Measurements from ENCODE around the gene HTT-AS.

HTT-AS gene

GRCh38 chr4:3037957-3038461 is 36.3 kb downstream of the HTT-AS start:
- Histone ChIP-seq H3K36me3 (ENCODE audit: insufficient read depth, low read length) (no peaks in the 10 kb centered on the region), H3K9me3 (ENCODE audit: insufficient read depth, low read depth, low read length) (no peaks in the 10 kb centered on the region), H3K9ac (ENCODE audit: low read depth, low read length) (no peak overlapping the region), H3K4me1 (ENCODE audit: insufficient read depth, low read length) (no peaks in the 10 kb centered on the region), H3K27ac (ENCODE audit: low read depth, low read length) (no peak overlapping the region), H3K27me3 (ENCODE audit: insufficient read depth, low read length) (peaks cover 16% of the 10 kb centered on the region; the same call in 1 of the 2 replicates), H3K4me3 (ENCODE audit: low read length) (no peak overlapping the region)
- WGBS, result 93% methylated on average over 6 of the region's 6 CpGs

GRCh38 chr4:3036131-3036952 is 38.0 kb downstream of the HTT-AS start:
- Histone ChIP-seq H3K27me3 (ENCODE audit: insufficient read depth, low read length) (peaks cover 3% of the 10 kb centered on the region; the same call in 1 of the 2 replicates), H3K9ac (ENCODE audit: low read depth, low read length) (no peak overlapping the region), H3K4me3 (ENCODE audit: low read length) (no peak overlapping the region), H3K9me3 (ENCODE audit: insufficient read depth, low read depth, low read length) (no peaks in the 10 kb centered on the region), H3K4me1 (ENCODE audit: insufficient read depth, low read length) (no peaks in the 10 kb centered on the region), H3K27ac (ENCODE audit: low read depth, low read length) (no peak overlapping the region), H3K36me3 (ENCODE audit: insufficient read depth, low read length) (no peaks in the 10 kb centered on the region)
- 92% methylated on average over 21 of the region's 21 CpGs for WGBS

- Histone ChIP-seq H3K9me3 (ENCODE audit: insufficient read depth, low read depth, low read length) (no peaks in the 10 kb centered on the region), H3K4me3 (ENCODE audit: low read length) (no peak overlapping the region), H3K36me3 (ENCODE audit: insufficient read depth, low read length) (no peaks in the 10 kb centered on the region), H3K27ac (ENCODE audit: low read depth, low read length) (no peak overlapping the region), H3K4me1 (ENCODE audit: insufficient read depth, low read length) (no peaks in the 10 kb centered on the region), H3K27me3 (ENCODE audit: insufficient read depth, low read length) (no peaks in the 10 kb centered on the region), H3K9ac (ENCODE audit: low read depth, low read length) (no peak overlapping the region)
- 90% methylated on average over 6 of the region's 6 CpGs for WGBS
Measured at GRCh38 chr4:3035674-3036073, 38.7 kb downstream of the HTT-AS start.

- no peak overlapping the region for H3K9ac ChIP-seq (ENCODE audit: low read depth, low read length)
- 97% methylated on average over 8 of the region's 8 CpGs for WGBS
Measured at GRCh38 chr4:3035249-3035648, 39.1 kb downstream of the HTT-AS start.

GRCh38 chr4:3034231-3034630 is 40.1 kb downstream of the HTT-AS start:
- H3K9ac ChIP-seq (ENCODE audit: low read depth, low read length), result no peak overlapping the region
- no peak overlapping the region for H3K4me3 ChIP-seq (ENCODE audit: low read length)
- H3K36me3 ChIP-seq (ENCODE audit: insufficient read depth, low read length), result no peaks in the 10 kb centered on the region
- 95% methylated on average over 8 of the region's 8 CpGs for WGBS
- H3K27me3 ChIP-seq (ENCODE audit: insufficient read depth, low read length), result no peaks in the 10 kb centered on the region
- H3K27ac ChIP-seq (ENCODE audit: low read depth, low read length), result no peak overlapping the region
- H3K9me3 ChIP-seq (ENCODE audit: insufficient read depth, low read depth, low read length), result no peaks in the 10 kb centered on the region
- H3K4me1 ChIP-seq (ENCODE audit: insufficient read depth, low read length), result no peaks in the 10 kb centered on the region

More at GRCh38 chr4:3035249-3035648, 39.1 kb downstream of the HTT-AS start:
- no peaks in the 10 kb centered on the region for H3K27me3 ChIP-seq (ENCODE audit: insufficient read depth, low read length)
- H3K27ac ChIP-seq (ENCODE audit: low read depth, low read length), result no peak overlapping the region
- H3K4me3 ChIP-seq (ENCODE audit: low read length), result no peak overlapping the region
- H3K36me3 ChIP-seq (ENCODE audit: insufficient read depth, low read length), result no peaks in the 10 kb centered on the region
- no peaks in the 10 kb centered on the region for H3K4me1 ChIP-seq (ENCODE audit: insufficient read depth, low read length)
- no peaks in the 10 kb centered on the region for H3K9me3 ChIP-seq (ENCODE audit: insufficient read depth, low read depth, low read length)

DNA sequence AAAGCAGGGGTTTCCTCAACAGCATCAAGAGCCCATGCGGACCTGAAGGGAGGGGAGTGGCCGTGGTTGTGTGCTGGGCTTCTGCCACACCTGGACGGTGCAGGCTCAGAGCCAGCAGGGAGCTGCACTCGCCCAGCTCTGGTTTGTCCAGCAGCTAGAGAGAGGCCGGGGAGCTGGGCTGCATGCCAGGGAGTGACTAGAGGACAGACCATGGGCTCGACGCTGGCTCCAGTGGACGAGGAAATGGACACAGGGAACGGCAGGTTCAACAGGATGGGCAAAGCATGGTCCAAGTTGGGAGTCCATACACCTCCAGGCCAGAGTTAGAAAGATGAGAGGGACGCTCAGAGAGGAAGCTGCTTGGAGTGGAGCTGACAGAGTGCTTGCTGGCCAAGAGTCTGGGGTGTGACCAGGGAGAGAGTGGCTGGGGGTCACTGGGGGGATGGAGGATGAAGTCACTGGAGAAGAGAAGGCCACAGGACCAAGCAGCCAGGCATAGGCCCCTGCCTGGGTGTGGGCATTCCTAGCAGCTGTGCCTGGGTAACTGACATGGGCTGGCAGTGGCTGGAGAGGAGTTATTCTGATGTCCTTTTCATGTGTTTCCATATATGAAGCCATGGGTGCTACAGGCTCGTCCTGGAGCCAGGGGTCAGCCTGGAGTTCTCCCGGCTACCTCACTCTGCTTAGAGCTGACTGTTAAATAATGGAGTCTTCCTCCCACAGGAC is 42.8 kb downstream of the HTT-AS start:
- no peaks in the 10 kb centered on the region for H3K9me3 ChIP-seq (ENCODE audit: insufficient read depth, low read depth, low read length)
- H3K4me3 ChIP-seq (ENCODE audit: low read length), result no peak overlapping the region
- H3K9ac ChIP-seq (ENCODE audit: low read depth, low read length), result no peak overlapping the region
- no peaks in the 10 kb centered on the region for H3K4me1 ChIP-seq (ENCODE audit: insufficient read depth, low read length)
- no peaks in the 10 kb centered on the region for H3K27me3 ChIP-seq (ENCODE audit: insufficient read depth, low read length)
- 89% methylated on average over 12 of the region's 12 CpGs for whole genome bisulfite sequencing
- no peak overlapping the region for H3K27ac ChIP-seq (ENCODE audit: low read depth, low read length)
- no peaks in the 10 kb centered on the region for H3K36me3 ChIP-seq (ENCODE audit: insufficient read depth, low read length)

DNA sequence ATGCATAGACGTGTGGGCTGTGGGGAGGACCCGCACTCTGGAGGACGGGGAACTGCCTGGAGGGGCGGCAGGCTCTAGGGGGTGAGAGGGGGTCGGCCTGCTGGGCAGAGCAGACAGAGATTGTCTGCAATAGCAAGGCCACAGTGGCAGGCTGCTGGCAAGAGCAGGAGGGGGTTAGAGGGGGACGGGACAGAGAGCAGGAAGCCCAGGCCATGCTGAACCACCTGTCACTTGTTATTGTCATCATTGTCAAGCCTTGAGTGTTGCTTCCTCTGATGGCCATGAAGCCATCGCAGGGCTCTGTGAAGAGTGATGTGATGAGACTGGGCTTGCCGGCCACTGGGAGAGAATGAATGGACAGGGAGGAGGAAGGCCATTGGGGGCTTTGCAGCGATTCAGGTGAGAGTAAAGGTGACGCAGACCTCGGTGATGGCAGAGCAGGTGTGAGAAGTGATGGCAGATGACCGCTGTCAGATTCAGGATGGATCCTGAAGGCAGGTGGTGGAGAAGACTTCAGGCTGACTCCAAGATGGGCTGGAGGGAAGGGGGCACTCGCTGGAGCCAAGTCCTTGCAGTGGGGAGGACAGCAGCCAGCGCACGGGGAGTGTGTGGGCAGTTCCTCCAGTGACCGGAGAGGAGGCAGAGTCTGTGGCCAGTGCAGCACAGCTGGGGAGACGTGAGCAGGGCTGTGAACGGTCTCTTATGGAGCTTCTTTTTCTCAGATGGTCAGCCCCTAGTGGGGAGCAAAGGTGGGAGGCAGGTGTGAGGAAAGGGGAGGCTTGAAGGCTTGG is 43.6 kb downstream of the HTT-AS start:
- Histone ChIP-seq H3K4me1 (ENCODE audit: insufficient read depth, low read length) (no peaks in the 10 kb centered on the region), H3K9ac (ENCODE audit: low read depth, low read length) (no peak overlapping the region), H3K4me3 (ENCODE audit: low read length) (no peak overlapping the region), H3K27ac (ENCODE audit: low read depth, low read length) (no peak overlapping the region), H3K9me3 (ENCODE audit: insufficient read depth, low read depth, low read length) (no peaks in the 10 kb centered on the region), H3K27me3 (ENCODE audit: insufficient read depth, low read length) (no peaks in the 10 kb centered on the region), H3K36me3 (ENCODE audit: insufficient read depth, low read length) (no peaks in the 10 kb centered on the region)
- 89% methylated on average over 18 of the region's 18 CpGs for WGBS

GRCh38 chr4:3029464-3029863 is 44.9 kb downstream of the HTT-AS start:
- Histone ChIP-seq H3K9me3 (ENCODE audit: insufficient read depth, low read depth, low read length) (no peaks in the 10 kb centered on the region), H3K4me1 (ENCODE audit: insufficient read depth, low read length) (no peaks in the 10 kb centered on the region)
- WGBS, result 96% methylated on average over 9 of the region's 9 CpGs

DNA sequence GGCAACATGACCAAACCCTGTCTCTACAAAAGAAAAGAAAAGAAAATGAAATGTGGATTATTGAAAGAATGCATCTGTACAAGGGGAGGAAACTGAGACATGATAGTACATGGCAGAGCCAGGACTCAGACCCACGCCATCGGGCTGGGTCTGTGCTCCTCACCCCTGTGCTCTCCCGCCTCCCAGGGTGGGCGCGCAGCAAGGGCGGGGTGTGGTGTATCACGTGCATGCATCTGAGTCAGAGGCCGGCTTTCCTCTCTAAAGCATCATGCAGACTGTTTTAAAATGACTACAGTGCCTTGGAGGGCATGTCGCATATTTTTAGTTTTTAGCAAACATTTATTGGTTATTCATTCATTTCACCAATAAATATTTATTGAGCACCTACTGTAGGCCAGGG is 47.8 kb downstream of the HTT-AS start:
- no peak overlapping the region for H3K9ac ChIP-seq (ENCODE audit: low read depth, low read length)
- no peaks in the 10 kb centered on the region for H3K4me1 ChIP-seq (ENCODE audit: insufficient read depth, low read length)
- H3K27ac ChIP-seq (ENCODE audit: low read depth, low read length), result no peak overlapping the region
- no peaks in the 10 kb centered on the region for H3K9me3 ChIP-seq (ENCODE audit: insufficient read depth, low read depth, low read length)
- H3K27me3 ChIP-seq (ENCODE audit: insufficient read depth, low read length), result no peaks in the 10 kb centered on the region
- no peaks in the 10 kb centered on the region for H3K36me3 ChIP-seq (ENCODE audit: insufficient read depth, low read length)
- 96% methylated on average over 8 of the region's 9 CpGs for WGBS
- H3K4me3 ChIP-seq (ENCODE audit: low read length), result no peak overlapping the region

More at GRCh38 chr4:3029464-3029863, 44.9 kb downstream of the HTT-AS start:
- H3K27ac ChIP-seq (ENCODE audit: low read depth, low read length), result no peak overlapping the region
- no peaks in the 10 kb centered on the region for H3K27me3 ChIP-seq (ENCODE audit: insufficient read depth, low read length)
- no peak overlapping the region for H3K9ac ChIP-seq (ENCODE audit: low read depth, low read length)
- no peaks in the 10 kb centered on the region for H3K36me3 ChIP-seq (ENCODE audit: insufficient read depth, low read length)
- no peak overlapping the region for H3K4me3 ChIP-seq (ENCODE audit: low read length)

DNA sequence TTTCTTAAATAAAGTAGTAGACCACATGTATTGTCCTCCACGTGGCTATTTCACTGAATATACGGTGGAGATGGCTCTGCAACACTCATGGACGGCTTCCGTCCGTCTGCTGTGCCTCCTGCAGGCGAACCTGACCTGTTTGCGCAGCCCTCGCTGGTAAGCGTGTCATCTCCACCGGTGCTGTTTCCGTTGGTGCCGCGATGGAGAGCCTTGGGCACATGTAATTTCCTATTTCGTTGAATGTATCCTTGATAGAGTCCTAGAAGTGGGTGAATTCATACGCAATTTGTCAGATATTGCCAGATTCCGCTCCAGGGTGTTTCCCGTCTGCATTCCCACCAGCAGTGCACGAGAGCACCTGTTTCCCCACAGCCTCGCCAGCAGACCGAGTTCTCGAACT is 48.5 kb downstream of the HTT-AS start:
- no peaks in the 10 kb centered on the region for H3K4me1 ChIP-seq (ENCODE audit: insufficient read depth, low read length)
- H3K27me3 ChIP-seq (ENCODE audit: insufficient read depth, low read length), result no peaks in the 10 kb centered on the region
- WGBS, result 94% methylated on average over 21 of the region's 21 CpGs
- no peaks in the 10 kb centered on the region for H3K36me3 ChIP-seq (ENCODE audit: insufficient read depth, low read length)
- no peak overlapping the region for H3K27ac ChIP-seq (ENCODE audit: low read depth, low read length)
- no peak overlapping the region for H3K9ac ChIP-seq (ENCODE audit: low read depth, low read length)
- H3K4me3 ChIP-seq (ENCODE audit: low read length), result no peak overlapping the region
- no peaks in the 10 kb centered on the region for H3K9me3 ChIP-seq (ENCODE audit: insufficient read depth, low read depth, low read length)

DNA sequence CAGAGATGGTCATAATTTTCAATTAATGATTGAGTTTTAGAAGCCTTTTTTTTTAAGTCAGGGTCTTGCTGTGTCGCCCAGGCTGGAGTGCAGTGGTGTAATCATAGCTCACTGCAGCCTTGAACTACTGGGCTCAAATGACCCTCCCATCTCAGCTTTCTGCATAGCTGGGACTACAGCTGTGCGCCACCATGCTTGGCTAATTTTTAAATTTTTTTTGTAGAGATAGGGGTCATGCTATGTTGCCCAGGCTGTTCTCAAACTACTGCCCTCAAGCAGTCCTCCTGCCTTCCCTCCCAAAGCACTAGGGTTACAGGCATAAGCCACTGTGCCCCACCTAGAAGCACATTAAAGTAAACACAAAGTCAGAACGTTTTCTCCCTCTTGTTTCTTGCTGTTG is 51.7 kb downstream of the HTT-AS start:
- H3K4me3 ChIP-seq (ENCODE audit: low read length), result no peak overlapping the region
- no peaks in the 10 kb centered on the region for H3K9me3 ChIP-seq (ENCODE audit: insufficient read depth, low read depth, low read length)
- no peaks in the 10 kb centered on the region for H3K27me3 ChIP-seq (ENCODE audit: insufficient read depth, low read length)
- H3K36me3 ChIP-seq (ENCODE audit: insufficient read depth, low read length), result no peaks in the 10 kb centered on the region
- no peak overlapping the region for H3K9ac ChIP-seq (ENCODE audit: low read depth, low read length)
- H3K4me1 ChIP-seq (ENCODE audit: insufficient read depth, low read length), result no peaks in the 10 kb centered on the region
- H3K27ac ChIP-seq (ENCODE audit: low read depth, low read length), result no peak overlapping the region
- WGBS, result 71% methylated on average over 3 of the region's 3 CpGs
